ENCODE measurements around the gene PRKAR1B.

PRKAR1B gene

GRCh38 chr7:514651-515598, 212.2 kb downstream of the PRKAR1B start:
- TF ChIP-seq ZFX (IDR thresholded peaks at IDR 0.05) = no peak
- TF ChIP-seq CTCF (conservative IDR thresholded peaks at IDR 0.05) = no peak

GRCh38 chr7:514242-514641, 212.8 kb downstream of the PRKAR1B start:
- TF ChIP-seq ZFX (IDR thresholded peaks at IDR 0.05) (no peak), CTCF (conservative IDR thresholded peaks at IDR 0.05) (no peak)
- H3K27ac ChIP-seq = no peak overlapping the region

More at GRCh38 chr7:514651-515598, 212.2 kb downstream of the PRKAR1B start:
- no peak overlapping the region for H3K27ac ChIP-seq

- H3K27ac ChIP-seq = no peak overlapping the region
- TF ChIP-seq CTCF (conservative IDR thresholded peaks at IDR 0.05) (no peak), ZFX (IDR thresholded peaks at IDR 0.05) (no peak)
Observed at GRCh38 chr7:513521-514166, 213.4 kb downstream of the PRKAR1B start.

GRCh38 chr7:512541-513311, 214.4 kb downstream of the PRKAR1B start:
- no peak overlapping the region for H3K27ac ChIP-seq

GRCh38 chr7:512146-512510, 215.0 kb downstream of the PRKAR1B start:
- no peak overlapping the region for H3K27ac ChIP-seq
- no peak for TF ChIP-seq CTCF (conservative IDR thresholded peaks at IDR 0.05)
- no peak for TF ChIP-seq ZFX (IDR thresholded peaks at IDR 0.05)

More at GRCh38 chr7:512541-513311, 214.4 kb downstream of the PRKAR1B start:
- TF ChIP-seq ZFX (IDR thresholded peaks at IDR 0.05) (no peak), CTCF (conservative IDR thresholded peaks at IDR 0.05) (no peak)

GRCh38 chr7:511476-512145, 215.5 kb downstream of the PRKAR1B start:
- no peak overlapping the region for H3K27ac ChIP-seq
- TF ChIP-seq ZFX (IDR thresholded peaks at IDR 0.05) (no peak), CTCF (conservative IDR thresholded peaks at IDR 0.05) (no peak)

Data from C4-2B (cell line).